ENCODE measurements around the gene KIFC3.
"Not testable (repeated sequence)": the region's sequence is repeated elsewhere in the genome, so short reads cannot be mapped to it uniquely, and the experiment has no call there.

KIFC3 gene

GRCh38 chr16:57734308-57734924, 67.9 kb downstream of the KIFC3 start:
- no peak for DNase-seq

DNA sequence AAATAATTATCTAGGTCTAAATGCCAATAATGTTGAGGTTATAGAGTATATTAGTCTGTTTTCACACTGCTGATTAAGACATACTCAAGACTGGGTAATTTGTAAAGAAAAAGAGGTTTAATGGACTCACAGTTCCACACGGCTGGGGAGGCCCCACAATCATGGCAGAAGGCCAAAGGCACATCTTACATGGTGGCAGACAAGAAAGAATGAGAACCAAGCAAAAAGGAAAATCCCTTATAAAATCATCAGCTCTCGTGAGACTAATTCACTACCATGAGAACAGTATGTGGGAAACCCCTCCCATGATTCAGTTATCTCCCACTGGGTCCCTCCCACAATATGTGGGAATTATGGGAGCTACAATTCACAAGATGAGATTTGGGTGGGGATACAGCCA, 69.6 kb downstream of the KIFC3 start:
- DNase-seq, result no peak

DNA sequence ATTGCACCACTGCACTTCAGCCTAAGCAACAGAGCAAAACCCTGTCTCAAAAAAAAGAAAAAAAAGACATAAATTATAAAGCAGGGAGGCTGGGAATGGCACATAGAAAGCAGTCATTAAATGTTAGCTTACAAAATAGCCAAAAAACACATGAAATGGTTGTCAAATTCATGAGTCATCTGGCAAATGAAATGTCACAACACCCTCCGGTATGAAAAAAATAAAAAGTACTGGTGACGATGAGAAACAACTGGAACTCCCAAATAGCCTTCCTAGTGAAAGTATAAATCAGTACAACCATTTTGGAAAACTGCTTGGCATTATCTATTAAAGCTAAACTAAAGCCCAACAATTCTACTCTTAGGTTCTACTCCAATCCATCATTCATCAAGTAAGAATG, 70.3 kb downstream of the KIFC3 start:
- no peak for DNase-seq

DNA sequence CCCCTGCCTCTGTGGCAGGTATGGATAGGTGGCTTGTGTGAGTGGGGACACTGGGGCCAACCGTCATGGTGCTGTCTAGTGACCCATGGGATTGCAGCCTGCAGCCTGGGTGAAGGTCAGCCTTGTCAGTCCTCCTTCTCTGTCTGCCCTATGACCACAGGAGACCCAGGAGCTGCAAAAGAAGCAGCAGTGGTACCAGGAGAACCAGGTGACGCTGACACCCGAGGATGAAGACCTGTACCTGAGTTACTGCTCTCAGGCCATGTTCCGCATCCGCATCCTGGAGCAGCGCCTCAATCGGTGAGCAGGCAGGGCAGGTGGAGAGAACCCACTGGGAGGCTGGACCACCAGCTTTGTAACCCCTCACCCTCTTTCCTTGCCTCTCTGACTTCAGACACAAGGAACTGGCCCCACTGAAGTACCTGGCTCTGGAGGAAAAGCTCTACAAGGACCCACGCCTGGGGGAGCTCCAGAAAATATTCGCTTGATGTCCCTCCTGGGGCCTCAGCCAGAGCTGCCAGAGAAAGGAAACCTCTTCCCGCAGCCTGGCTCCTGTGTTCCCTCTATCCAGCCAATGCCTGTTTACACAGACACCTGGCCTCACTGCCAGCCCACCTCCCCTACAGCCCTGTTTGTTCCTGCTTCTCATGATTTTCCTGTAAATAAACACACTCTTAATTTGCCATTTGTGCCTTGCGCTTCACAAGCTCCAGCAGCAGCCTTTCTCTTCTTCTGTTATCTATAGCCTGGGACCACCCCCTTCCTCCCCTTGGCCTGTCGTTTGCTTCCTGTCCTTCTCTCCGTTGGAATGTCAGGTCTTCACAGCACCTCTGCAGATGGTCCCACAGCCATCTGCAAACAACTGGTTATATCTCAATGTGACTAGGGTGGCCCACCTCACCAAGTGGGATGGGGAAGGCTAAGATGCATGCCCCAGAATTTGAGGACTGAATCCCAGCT, 71.2 kb downstream of the KIFC3 start:
- DNase-seq, result no peak

- DNase-seq, result not testable (repeated sequence)
Observed at GRCh38 chr16:57729852-57730251, 72.4 kb downstream of the KIFC3 start.

- no peak for DNase-seq
Observed at GRCh38 chr16:57729182-57729484, 73.2 kb downstream of the KIFC3 start.

GRCh38 chr16:57728336-57729181, 73.7 kb downstream of the KIFC3 start:
- no peak for DNase-seq

DNA sequence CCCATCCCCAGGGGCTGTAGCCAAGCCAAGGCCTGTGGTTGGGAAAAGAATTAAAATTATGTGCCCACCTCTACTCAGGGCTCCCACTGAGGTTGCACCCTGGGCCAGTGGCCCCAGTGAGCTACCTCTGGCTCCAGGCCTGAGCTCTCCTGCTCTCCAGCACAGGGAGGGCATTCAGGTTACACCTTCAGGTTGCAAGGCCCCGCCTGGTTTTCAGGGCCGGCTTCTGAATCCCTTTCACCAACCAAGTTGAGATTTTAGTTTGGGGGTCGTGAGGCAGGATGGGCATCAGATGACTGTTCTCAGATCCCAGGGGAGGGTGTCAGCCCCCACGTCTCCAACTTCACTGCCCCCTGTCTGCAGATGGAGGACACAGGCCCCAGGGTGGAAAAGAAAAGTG, 74.7 kb downstream of the KIFC3 start:
- no peak for DNase-seq

- DNase-seq, result no peak
Observed at GRCh38 chr16:57726433-57726947, 75.8 kb downstream of the KIFC3 start.

DNA sequence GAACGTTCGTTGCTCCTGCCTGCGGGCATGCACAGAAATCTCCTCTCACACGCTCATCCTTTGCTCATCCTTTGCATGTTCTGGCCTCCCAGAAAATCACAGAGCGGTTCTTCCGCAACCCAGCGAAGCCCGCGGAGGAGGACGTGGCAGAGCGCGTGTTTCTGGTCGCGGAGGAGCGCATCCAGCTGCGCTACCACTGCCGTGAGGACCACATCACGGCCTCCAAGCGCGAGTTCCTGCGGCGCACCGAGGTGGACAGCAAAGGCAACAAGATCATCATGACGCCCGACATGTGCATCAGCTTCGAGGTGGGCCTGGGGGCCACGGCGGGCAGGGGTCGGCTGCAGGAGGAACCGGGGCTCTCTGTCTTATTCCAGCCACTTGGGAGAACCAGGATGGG, 76.3 kb downstream of the KIFC3 start:
- no peak for DNase-seq

- DNase-seq, result no peak
Observed at GRCh38 chr16:57725554-57725953, 76.7 kb downstream of the KIFC3 start.

DNA sequence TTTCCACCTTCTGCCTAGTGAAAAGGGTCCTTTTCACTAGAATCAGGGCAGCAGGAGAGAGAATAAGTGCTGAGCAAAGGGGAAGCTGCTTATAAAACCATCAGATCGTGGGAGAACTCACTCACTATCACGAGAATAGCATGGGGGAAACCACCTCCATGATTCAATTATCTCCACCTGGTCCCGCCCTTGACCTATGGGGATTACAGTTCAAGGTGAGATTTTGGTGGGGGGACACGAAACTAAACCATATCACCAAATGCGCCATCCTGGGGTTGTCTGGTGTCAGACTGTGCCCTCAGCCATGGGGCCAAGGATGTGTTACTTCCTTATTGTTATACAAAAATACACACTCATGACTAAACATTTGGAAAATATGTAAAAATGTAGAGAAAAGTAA, 77.1 kb downstream of the KIFC3 start:
- DNase-seq, result no peak

DNA sequence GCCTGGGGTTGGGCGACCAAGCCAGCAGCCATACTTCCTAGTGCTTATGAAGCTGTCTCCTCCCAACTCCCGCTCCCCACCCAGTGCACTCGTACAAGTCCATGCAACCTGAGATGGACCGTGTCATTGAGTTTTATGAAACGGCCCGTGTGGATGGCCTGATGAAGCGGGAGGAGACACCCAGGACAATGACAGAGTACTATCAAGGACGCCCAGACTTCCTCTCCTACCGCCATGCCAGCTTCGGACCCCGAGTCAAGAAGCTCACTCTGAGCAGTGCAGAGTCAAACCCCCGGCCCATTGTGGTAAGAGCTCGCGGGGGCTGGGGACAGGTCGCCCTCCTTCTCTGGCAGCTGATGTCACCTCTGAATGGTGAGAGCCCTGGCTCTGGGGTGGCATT, 77.8 kb downstream of the KIFC3 start:
- DNase-seq, result no peak

DNA sequence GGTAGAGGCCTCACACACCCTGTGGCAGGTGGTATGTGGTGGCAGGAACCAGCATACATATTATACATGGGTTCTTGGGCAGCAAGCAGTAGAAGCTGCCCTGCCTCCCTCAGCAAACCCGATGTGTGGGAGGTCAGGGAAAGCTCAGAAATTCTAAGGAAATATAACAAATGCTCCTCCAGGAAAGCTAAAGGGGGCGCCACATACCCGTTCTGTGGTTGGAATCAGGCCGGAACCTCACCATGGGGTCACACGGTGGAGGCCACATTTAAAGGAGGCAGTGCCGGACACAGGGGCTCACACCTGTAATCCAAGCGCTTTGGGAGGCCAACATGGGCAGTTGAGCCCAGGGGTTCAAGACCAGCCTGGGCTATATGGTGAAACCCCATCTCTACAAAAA, 79.1 kb downstream of the KIFC3 start:
- DNase-seq, result no peak

- no peak for DNase-seq
Observed at GRCh38 chr16:57722651-57723050, 79.6 kb downstream of the KIFC3 start.

GRCh38 chr16:57722210-57722499, 80.1 kb downstream of the KIFC3 start:
- DNase-seq, result no peak

GRCh38 chr16:57721356-57722209, 80.7 kb downstream of the KIFC3 start:
- no peak for DNase-seq

DNA sequence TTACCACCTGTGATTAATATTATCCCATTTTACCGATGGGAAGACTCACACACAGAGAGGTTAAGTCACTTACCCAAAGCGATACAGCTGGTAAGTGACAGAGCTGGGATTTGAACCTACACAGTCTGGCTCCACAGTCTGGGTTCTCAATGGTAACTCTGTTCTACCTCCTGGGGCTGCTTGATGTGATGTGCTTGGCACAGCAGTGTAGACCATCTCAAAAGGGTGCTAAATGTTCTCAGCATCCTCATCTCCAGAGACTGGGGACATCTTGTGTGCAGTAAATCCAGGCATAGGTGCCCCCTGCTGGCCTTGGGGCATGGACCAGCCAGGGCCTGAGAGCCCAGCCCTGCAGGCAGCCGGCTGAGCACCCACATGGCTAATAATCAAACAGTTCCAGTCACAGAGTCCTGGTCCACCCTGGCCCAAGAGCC, 82.1 kb downstream of the KIFC3 start:
- no peak for DNase-seq

DNA sequence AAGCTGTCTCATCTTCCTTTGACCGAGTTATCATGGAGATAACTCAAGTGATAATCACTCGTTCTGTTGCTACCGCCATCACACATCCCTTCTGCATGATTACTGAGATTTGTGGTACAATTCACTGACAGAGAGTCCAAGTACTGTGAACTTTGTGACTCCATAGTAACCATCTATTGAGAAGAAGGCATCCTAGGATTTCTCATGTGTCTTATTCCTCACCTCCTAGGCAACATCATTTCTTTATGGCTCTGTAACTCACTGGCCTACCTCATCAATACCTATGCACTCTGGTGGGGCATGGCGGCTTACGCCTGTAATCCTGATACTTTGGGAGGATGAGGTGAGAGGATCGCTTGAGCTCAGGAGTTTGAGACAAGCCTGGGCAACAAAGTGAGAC, 88.2 kb downstream of the KIFC3 start:
- DNase-seq, result no peak

- no peak for DNase-seq
Observed at GRCh38 chr16:57713596-57713995, 88.7 kb downstream of the KIFC3 start.

DNA sequence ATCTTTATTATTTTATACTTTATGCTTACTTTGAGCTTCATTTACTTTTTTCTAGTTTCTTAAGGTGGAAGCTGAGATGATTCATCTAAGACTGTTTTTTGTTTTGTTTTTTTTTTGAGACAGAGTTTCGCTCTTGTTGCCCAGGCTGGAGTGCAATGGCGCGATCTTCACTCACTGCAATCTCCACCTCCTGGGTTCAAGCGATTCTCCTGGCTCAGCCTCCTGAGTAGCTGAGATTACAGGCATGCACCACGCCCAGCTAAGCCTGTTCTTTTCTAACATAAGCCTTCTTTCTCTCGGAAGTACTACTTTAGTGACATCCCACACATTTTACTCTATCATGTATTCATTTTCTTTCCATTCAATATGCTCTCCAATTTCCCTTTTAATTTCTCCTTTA, 89.7 kb downstream of the KIFC3 start:
- DNase-seq, result not testable (repeated sequence)

GRCh38 chr16:57711993-57712392, 90.3 kb downstream of the KIFC3 start:
- no peak for DNase-seq

DNA sequence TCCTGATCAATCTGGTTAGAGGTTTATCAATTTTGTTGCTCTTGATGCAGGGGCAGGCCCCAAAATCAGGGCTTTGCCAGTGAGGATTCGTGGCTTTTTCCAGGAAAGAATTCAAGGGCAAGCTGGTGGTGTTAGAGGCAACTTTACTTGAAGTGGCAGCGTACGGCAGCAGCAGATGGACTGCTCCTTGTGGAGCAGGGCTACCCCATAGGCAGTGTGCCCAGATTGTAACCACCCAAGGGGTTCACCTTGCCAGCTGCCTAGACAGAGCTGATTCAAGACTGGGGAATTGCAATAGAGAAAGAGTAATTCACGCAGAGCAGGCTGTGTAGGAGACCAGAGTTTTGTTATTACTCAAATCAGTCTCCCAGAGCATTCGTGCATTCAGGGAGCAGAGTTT, 90.9 kb downstream of the KIFC3 start:
- no peak for DNase-seq

All from activated CD4-positive, CD25-positive, alpha-beta regulatory T cell treated with anti-CD3 and anti-CD28 coated beads, Interleukin-2, amount 50 U/mL, for 72 hours (primary cell).